Hepatocyte (in vitro differentiated cells): ENCODE results near the gene DALRD3.

Experiments
- EZH2 ChIP-seq: fragments of 200-600 bp; sonication (generic); IDR thresholded peaks from 2 replicates; pipeline ENCODE4 v1.6.1; 2016; ENCODE audit warnings: antibody characterized with exemption, mild to moderate bottlenecking, borderline replicate concordance
- TF ChIP-seq, protein P1 (sequence below): fragments of 200-600 bp; sonication (generic); IDR thresholded peaks from 2 replicates; pipeline ENCODE4 v1.5.1; 2016; ENCODE audit warnings: antibody characterized with exemption, mild to moderate bottlenecking; ENCODE audit not compliant: poor library complexity

DNA sequence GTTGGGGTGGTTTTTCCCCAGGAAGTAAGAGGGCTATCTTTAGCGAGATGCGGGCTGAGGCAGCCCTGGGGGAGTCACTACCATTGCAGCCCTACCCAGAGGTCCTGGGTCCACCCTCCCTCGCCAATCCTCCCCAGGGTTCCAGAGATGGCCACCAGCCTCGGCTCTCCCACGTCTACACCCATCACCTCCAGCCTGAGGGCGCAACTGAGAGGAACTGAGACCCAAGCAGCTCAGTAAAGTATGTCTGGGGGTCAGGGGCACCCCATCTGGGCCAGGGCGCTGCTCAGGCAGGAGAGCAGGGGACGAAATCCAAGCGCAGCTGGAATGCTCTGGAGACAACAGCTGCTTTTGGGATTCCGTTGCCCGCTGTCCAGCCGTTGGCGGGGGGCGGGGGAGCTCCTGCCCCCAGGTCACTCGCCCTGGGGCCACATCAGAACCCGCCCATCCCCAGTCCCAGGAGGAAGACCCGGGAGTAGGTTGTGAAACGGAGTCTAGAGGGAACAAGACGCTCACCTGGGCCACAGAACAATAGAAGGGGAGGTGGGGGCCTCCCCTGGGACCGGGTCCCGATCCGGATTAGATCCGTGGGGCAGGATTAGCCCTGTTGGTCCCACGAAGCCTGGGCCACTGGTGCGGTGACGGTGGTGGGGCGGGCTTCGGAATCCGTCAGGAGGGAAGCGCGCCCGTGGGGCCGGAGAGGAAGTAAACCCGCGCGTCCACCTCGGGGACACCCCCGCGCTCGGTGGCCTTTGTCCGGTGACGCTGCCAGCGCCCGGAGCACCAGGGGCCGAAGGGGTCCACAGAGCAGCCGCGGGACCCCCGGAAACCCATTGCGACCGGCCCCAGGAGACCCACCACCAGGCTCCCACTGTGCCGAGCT, 2.2 kb upstream of the DALRD3 start:
- no peak for TF ChIP-seq EZH2
- TF ChIP-seq, protein P1, sequence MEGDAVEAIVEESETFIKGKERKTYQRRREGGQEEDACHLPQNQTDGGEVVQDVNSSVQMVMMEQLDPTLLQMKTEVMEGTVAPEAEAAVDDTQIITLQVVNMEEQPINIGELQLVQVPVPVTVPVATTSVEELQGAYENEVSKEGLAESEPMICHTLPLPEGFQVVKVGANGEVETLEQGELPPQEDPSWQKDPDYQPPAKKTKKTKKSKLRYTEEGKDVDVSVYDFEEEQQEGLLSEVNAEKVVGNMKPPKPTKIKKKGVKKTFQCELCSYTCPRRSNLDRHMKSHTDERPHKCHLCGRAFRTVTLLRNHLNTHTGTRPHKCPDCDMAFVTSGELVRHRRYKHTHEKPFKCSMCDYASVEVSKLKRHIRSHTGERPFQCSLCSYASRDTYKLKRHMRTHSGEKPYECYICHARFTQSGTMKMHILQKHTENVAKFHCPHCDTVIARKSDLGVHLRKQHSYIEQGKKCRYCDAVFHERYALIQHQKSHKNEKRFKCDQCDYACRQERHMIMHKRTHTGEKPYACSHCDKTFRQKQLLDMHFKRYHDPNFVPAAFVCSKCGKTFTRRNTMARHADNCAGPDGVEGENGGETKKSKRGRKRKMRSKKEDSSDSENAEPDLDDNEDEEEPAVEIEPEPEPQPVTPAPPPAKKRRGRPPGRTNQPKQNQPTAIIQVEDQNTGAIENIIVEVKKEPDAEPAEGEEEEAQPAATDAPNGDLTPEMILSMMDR = no peak
